ENCODE data around the gene ZBTB38.

- TF ChIP-seq CTCF (IDR thresholded peaks at IDR 0.05) (no peak), EP300 (IDR thresholded peaks at IDR 0.05) (no peak)
Observed at GRCh38 chr3:141405025-141405424, 36.7 kb downstream of the ZBTB38 start.

Data from tibial nerve (tissue), 4 donors.